GM21447 (cell line): ENCODE data around the gene ARHGEF38.

Experiments
- ATAC-seq: cut with Tn5 transposase; IDR thresholded peaks from one replicate; pipeline ENCODE4 v1.9.1; 2021; ENCODE audit not compliant: unreplicated experiment

Gene ARHGEF38, protein sequence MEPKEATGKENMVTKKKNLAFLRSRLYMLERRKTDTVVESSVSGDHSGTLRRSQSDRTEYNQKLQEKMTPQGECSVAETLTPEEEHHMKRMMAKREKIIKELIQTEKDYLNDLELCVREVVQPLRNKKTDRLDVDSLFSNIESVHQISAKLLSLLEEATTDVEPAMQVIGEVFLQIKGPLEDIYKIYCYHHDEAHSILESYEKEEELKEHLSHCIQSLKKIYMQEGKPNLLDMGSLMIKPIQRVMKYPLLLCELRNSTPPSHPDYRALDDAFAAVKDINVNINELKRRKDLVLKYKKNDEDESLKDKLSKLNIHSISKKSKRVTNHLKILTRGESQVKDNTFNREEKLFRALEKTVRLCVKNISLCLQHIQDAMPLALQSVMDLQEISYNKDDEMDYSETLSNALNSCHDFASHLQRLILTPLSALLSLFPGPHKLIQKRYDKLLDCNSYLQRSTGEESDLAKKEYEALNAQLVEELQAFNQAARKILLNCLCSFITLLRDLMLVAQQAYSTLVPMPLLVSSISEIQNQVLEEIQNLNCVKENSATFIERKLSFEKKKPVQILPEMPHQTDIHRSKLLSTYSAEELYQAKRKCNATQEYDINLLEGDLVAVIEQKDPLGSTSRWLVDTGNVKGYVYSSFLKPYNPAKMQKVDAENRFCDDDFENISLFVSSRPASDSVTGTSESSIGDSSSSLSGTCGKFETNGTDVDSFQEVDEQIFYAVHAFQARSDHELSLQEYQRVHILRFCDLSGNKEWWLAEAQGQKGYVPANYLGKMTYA

DNA sequence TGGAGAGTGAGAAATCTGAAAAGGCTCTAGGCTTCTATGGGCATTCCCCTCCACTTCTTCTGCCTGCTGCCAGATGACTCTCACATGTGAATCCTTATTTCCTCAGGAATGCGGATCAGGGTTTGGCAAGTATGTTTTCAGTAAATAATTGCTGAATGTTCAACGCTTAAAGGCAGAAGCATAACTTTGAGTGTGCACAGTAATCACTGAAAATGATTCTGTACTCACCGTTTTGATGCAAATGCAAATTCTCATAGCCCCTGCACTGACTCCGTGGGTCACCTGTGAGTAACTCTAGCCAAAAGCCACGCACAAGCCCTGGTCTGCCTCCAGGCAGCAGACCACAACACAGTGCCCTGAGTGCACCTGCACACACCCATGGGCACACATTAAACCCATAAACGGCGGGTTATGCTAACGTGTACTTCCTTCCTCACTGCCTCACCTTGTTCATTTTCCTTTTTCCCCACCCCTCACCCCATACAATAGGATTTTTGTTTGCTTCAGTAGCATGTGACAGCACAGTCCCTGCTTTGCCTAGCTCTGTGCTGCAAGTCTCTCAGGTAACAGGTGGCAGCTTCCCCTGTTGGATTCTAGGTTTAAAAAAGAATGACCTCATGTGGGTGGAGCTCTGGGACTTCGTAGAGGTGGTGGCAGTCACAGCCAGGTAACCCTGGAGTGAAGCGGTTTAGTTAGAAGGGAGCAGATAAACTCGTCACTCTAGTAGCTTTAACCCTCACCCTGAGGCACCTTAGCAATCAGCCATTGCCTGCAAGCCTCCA lies at the start of gene ARHGEF38:
ARHGEF38 (plus strand) TSS at position 656 of the 782 bp plus-strand sequence. CDS start 146 bp downstream, outside the sequence.
- ATAC-seq: no peak

DNA sequence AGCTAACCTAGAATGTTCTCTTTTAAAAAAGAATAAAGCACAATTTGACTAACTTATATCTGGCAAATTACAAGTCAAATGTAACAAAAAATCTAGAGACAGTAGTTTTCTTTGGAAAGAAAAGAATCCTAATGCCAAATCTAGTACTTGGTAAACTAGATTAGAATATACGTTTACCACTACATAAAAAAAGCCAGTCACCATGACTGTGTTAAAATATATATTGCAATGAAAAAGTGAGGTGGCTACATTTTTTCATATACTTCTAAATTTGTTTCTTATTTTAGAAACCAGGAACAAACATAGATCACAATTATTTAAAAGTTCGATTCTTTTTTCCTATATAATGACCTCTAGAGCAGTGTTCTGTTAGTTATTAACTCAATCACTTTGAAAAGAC lies 48.9 kb upstream of the ARHGEF38 start:
- ATAC-seq: no peak

GRCh38 chr4:105504744-105505143 lies 47.7 kb upstream of the ARHGEF38 start:
- no peak for ATAC-seq

GRCh38 chr4:105509291-105509690 lies 43.1 kb upstream of the ARHGEF38 start:
- ATAC-seq: peak; percentile 90

DNA sequence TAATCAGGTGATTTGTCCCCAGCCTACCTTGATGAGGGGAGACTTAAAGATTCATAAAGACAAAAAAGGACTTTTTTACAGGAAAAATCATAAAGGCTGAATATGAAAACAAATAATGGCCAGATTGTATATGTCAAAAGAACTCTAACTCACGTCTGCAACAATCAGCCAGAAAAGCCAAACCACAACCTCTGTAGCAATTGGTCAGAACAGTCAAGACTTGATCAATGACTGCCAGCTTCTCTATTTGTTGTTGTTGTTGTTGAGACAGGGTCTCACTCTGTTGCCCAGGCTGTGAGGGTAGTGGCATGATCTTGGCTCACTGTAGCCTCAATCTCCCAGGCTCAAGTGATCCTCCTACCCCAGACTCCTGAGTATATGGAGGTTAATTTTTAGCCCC lies 42.7 kb upstream of the ARHGEF38 start:
- no peak for ATAC-seq

DNA sequence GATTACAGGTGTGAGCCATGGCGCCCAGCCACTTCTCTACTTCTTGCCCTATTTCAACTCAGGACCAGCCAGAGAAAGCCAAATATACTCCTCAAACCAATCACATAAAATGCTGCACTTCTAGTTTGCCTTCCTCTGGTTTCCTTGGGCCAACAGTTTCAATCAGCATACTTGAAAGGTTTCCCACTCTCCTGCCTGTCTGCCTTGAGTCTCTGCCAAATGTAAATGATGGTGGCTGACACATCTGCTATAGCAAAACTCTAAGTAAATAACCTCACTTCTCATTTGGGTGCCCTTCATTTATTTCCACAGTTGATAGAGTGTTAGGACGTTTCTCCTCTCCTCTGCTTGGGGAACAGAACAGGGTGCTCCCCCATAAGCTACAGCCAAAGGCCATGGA lies 42.2 kb upstream of the ARHGEF38 start:
- ATAC-seq: no peak

DNA sequence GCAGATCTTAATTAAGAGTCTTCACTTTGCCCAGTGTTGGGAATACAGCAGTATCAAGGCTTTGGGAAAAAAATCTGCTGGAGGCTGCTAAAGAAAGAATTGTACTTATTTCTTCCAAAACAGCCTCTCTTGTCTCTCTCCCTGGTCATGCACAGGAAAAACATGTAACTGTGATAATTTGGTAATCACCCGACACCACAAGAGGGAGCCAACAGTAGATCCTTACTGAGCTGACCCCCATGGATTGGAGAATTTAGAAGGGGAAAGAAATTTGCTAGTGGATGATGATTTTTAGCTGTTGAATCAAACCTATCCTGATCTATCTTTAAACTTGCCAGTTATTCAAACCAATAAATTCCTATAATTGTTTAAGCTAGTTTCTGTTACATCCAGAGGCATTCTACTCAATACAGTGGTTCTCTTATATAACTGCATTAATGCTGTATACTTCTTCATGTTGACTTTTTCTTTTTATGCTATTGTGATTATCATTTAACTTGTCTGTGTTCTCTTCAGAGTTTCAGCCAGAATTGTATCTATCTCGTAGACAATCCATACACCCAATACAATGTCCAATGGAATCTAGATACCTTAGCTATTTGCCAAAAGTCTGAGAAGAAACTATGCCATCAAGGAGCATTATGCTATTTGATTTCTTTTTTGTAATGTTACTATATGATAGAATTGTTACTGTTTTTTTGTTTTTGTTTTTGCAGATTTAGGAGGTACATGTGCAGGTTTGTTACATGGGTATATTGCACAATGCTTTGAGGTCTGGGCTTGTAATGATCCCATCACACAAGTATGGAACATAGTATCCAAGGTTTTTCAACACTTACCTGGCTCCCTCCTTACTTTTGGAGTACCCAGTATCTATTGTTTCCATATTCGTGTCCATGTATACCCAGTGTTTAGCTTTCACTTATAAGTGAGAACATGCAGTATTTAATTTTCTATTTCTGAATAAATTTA lies 31.3 kb upstream of the ARHGEF38 start:
- ATAC-seq: peak; percentile 76

- ATAC-seq: no peak
Observed at GRCh38 chr4:105526656-105527055, 25.8 kb upstream of the ARHGEF38 start.

- no peak for ATAC-seq
Observed at GRCh38 chr4:105527081-105527480, 25.3 kb upstream of the ARHGEF38 start.

DNA sequence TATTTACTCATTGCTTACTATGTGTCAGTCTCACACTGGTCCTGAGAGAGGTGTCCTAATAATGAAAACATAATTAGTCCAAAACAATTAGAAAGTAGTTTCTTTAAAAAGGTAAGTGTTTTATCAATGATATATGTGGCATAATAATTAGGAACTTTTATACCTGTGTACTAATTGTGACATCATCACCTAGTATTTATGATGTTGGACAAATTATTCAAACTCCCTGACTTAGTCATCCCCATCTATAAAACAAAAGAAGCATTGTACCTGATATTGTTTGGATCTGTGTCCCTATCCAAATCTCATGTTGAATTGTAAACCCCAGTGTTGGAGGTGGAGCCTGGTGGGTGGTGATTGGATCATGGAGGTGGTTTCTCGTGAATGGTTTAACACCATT lies 15.8 kb upstream of the ARHGEF38 start:
- ATAC-seq: no peak

GRCh38 chr4:105541420-105541819 lies 11.0 kb upstream of the ARHGEF38 start:
- ATAC-seq: no peak

DNA sequence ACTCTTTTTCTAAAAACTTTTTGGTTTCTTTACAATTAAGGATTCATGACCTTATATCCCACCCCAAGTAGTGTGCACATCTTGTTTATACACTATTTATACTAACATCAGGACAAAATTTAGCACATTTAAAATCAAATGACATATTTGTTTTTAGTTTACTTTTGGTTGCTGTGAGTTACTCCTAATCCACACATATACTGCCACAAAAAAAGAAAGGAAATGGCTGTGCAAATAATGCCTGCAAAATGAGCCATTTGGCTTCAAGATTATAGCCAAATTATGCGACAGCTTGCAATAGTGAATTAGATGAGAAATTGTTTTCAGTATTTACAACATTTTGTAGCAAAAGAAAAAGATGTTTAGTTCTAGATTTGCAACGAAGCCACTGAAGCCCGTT lies 10.4 kb upstream of the ARHGEF38 start:
- no peak for ATAC-seq

- ATAC-seq: no peak
Observed at GRCh38 chr4:105543346-105543745, 9.1 kb upstream of the ARHGEF38 start.

GRCh38 chr4:105543881-105544280 lies 8.5 kb upstream of the ARHGEF38 start:
- ATAC-seq: no peak

- no peak for ATAC-seq
Observed at GRCh38 chr4:105544520-105545286, 7.7 kb upstream of the ARHGEF38 start.

DNA sequence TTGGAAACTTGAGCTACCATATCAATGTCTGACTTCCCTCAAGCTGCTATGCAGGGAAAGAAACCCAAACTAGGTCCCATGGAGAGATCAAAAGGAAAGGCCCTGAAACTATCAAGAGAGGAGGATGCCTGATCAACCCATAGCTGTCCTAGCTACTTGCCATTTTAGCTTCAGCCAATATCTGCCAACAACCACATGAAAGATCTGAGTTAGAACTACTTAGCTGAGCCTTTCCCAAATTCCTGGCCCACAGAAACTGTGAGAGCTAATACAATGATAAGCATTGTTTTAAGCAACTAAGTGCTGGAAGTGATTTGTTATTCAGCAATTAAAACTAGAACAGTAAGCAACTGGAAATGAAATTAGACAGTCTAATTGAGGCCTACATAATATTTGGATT lies 6.3 kb upstream of the ARHGEF38 start:
- no peak for ATAC-seq

GRCh38 chr4:105547769-105548168 lies 4.7 kb upstream of the ARHGEF38 start:
- ATAC-seq: no peak

DNA sequence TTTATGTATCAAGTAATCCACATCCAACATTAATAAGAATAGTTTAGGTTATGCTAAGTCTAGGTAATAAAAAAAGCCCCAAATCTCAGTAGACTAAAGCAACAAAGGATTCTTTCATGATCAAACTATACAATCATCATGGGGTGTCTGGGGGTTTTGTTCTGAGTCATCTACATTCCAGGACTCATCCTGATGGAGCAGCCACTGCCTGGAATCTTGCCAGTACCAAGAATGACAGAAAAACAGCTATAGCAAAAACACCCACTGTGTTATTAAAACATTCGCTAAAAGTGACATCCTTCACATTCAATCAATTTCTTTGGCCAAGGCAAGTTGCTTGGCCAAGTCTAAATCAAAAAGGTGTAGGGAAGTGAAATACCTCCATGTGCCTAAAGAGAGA lies 3.9 kb upstream of the ARHGEF38 start:
- ATAC-seq: no peak

- ATAC-seq: no peak
Observed at GRCh38 chr4:105550641-105551040, 1.8 kb upstream of the ARHGEF38 start.

- ATAC-seq: no peak
Observed at GRCh38 chr4:105555409-105555808, 3.0 kb downstream of the ARHGEF38 start.
